A172 (cell line): Measurements from ENCODE around the gene FAM234A. TPM values are rescaled to one million over a fixed set of nuclear protein-coding genes. Genes with fewer than 3 reads are reported as not detected.

Experiments
- DNase-seq: peaks from one replicate; pipeline ENCODE4 v3.0.0-alpha.2; 2015; ENCODE audit warnings: low spot score
- total RNA-seq: library from RNA; depleted of rRNA; stranded (reverse); fragments of >200 nt; shearing (Covaris generic); gene quantifications from 2 replicates; pipeline ENCODE4 v1.2.3, GENCODE V29; 2014; rRNA removed

FAM234A gene
- total RNA-seq, 1 experiment from 2014 or later: 72.1 TPM

- no peak for DNase-seq
Measured at GRCh38 chr16:296806-297510, 62.3 kb downstream of the FAM234A start.

- no peak for DNase-seq
Measured at GRCh38 chr16:297832-298231, 63.2 kb downstream of the FAM234A start.

GRCh38 chr16:301235-301634 lies 66.6 kb downstream of the FAM234A start:
- no peak for DNase-seq

GRCh38 chr16:301950-302349 lies 67.3 kb downstream of the FAM234A start:
- no peak for DNase-seq

GRCh38 chr16:303760-304505 lies 69.3 kb downstream of the FAM234A start:
- no peak for DNase-seq

- DNase-seq: no peak
Measured at GRCh38 chr16:305916-306626, 71.5 kb downstream of the FAM234A start.

- no peak for DNase-seq
Measured at GRCh38 chr16:306911-307370, 72.3 kb downstream of the FAM234A start.

GRCh38 chr16:307691-308312 lies 73.2 kb downstream of the FAM234A start:
- DNase-seq: no peak

GRCh38 chr16:309476-309875 lies 74.9 kb downstream of the FAM234A start:
- no peak for DNase-seq

- no peak for DNase-seq
Measured at GRCh38 chr16:311725-312124, 77.1 kb downstream of the FAM234A start.

- DNase-seq: no peak
Measured at GRCh38 chr16:314351-314750, 79.7 kb downstream of the FAM234A start.

- DNase-seq: no peak
Measured at GRCh38 chr16:314795-315299, 80.2 kb downstream of the FAM234A start.

Other genes with a start within 250 kb of the FAM234A start
- gene POLR3K, start 181.2 kb upstream of the FAM234A start, total RNA-seq: 11.7 and 15.9 TPM in 2 replicates
- gene SNRNP25, start 181.0 kb upstream of the FAM234A start, total RNA-seq: 70.8 and 84.5 TPM in 2 replicates
- gene RHBDF1, start 162.2 kb upstream of the FAM234A start, total RNA-seq: 39.3 and 43.7 TPM in 2 replicates
- gene MPG, start 156.6 kb upstream of the FAM234A start, total RNA-seq: 144 TPM in 2 replicates
- gene NPRL3, start 96.1 kb upstream of the FAM234A start, total RNA-seq: 7.3 TPM in 2 replicates
- gene HBZ, start 82.2 kb upstream of the FAM234A start, total RNA-seq: not detected in 2 replicates
- gene HBM, start 68.8 kb upstream of the FAM234A start, total RNA-seq: not detected in 2 replicates
- gene HBA2, start 61.9 kb upstream of the FAM234A start, total RNA-seq: not detected in 2 replicates
- gene HBA1, start 58.1 kb upstream of the FAM234A start, total RNA-seq: not detected in 2 replicates
- gene HBQ1, start 54.4 kb upstream of the FAM234A start, total RNA-seq: not detected in 2 replicates
- 62.4 and 80.0 TPM in 2 replicates for gene LUC7L, start 5.4 kb upstream of the FAM234A start, total RNA-seq
- gene RGS11, start 41.1 kb downstream of the FAM234A start, total RNA-seq: 0.07 TPM in 1 of 2 replicates, not detected in the other
- gene ARHGDIG, start 45.8 kb downstream of the FAM234A start, total RNA-seq: 1.1 and 4.0 TPM in 2 replicates
- gene PDIA2, start 48.3 kb downstream of the FAM234A start, total RNA-seq: 0.29 and 0.41 TPM in 2 replicates
- gene AXIN1, start 117.9 kb downstream of the FAM234A start, total RNA-seq: 39.0 and 50.5 TPM in 2 replicates
- gene MRPL28, start 135.7 kb downstream of the FAM234A start, total RNA-seq: 234 and 252 TPM in 2 replicates
- 46.6 and 58.5 TPM in 2 replicates for gene PGAP6, start 147.2 kb downstream of the FAM234A start, total RNA-seq
- gene NME4, start 162.4 kb downstream of the FAM234A start, total RNA-seq: 161 and 179 TPM in 2 replicates
- gene DECR2, start 167.1 kb downstream of the FAM234A start, total RNA-seq: 8.1 and 12.5 TPM in 2 replicates
- 22.0 and 27.4 TPM in 2 replicates for gene RAB11FIP3, start 190.8 kb downstream of the FAM234A start, total RNA-seq